ENCODE results near the gene POLR2L. TPM values are rescaled to one million over a fixed set of nuclear protein-coding genes. Genes with fewer than 3 reads are reported as not detected.

The POLR2L gene
- total RNA-seq, 1 donor from 2014 or later: 106 TPM

DNA sequence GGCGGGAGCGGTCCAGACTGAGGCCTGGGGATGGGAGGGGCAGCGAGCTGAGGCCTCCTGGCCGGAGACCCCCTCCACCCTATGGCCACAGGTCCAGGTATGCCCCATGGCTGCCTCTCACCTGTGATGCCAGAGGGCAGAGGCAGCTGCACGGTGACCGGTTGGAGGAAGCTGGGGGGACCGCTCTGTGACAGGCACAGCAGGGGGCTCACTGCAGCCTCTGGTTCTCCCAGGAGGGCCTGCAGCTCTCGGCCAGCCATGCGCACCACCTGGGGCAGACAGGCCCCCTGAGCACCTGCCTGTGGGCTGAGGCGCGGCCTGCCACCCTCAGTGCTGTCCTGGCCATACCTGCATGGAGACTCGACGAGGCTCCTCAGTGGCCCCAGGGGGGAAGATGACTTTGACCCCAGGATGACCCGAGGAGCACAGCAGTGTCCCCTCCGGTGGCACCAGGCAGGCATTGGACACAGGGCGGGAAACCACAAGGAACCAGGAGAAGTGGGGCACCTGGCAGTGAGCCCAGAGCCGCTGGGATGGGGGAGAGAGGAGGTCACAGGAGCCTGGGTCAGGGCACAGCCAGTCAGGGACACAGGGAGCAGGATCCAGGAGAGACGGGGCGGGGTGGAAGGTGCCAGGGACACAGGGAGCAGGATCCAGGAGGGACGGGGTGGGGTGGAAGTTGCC is 41.1 kb downstream of the POLR2L start:
- Mint-ChIP-seq H3K27me3 (no peaks in the 10 kb centered on the region), H3K9me3 (no peaks in the 10 kb centered on the region), H3K4me3 (peak overlapping the region; percentile 20), H3K4me1 (ENCODE audit: unreplicated experiment) (peaks cover 3% of the 10 kb centered on the region), H3K27ac (no peak overlapping the region), H3K36me3 (no peaks in the 10 kb centered on the region)
- DNase-seq (ENCODE audit: extremely low spot score, unreplicated experiment): no peak
- TF ChIP-seq, protein P1, sequence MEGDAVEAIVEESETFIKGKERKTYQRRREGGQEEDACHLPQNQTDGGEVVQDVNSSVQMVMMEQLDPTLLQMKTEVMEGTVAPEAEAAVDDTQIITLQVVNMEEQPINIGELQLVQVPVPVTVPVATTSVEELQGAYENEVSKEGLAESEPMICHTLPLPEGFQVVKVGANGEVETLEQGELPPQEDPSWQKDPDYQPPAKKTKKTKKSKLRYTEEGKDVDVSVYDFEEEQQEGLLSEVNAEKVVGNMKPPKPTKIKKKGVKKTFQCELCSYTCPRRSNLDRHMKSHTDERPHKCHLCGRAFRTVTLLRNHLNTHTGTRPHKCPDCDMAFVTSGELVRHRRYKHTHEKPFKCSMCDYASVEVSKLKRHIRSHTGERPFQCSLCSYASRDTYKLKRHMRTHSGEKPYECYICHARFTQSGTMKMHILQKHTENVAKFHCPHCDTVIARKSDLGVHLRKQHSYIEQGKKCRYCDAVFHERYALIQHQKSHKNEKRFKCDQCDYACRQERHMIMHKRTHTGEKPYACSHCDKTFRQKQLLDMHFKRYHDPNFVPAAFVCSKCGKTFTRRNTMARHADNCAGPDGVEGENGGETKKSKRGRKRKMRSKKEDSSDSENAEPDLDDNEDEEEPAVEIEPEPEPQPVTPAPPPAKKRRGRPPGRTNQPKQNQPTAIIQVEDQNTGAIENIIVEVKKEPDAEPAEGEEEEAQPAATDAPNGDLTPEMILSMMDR (conservative IDR thresholded peaks at IDR 0.05): no peak

DNA sequence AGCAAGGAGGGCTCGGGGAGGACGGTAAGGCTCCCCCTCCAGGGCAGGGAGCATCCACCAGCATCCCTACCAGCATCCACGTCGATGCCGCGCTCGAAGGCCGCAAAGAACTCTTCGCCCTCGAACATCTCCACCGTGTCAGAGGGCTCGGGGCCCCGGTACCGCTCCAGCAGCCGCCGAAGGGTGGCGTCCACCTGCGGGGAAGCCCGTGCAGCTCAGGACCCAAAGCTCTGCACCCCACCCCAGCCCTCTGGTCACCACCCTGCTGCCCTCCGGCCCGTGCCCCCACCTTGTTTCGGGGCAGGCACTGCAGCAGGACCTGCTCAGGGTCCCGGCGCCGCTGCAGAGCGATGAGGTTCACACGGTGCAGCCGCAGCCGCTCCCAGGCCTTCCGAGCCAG is 41.9 kb downstream of the POLR2L start:
- H3K27me3 Mint-ChIP-seq: no peaks in the 10 kb centered on the region
- no peak overlapping the region for H3K4me3 Mint-ChIP-seq
- DNase-seq (ENCODE audit: extremely low spot score, unreplicated experiment): no peak
- H3K36me3 Mint-ChIP-seq: no peaks in the 10 kb centered on the region
- no peak overlapping the region for H3K27ac Mint-ChIP-seq
- peaks cover 8% of the 10 kb centered on the region for H3K4me1 Mint-ChIP-seq (ENCODE audit: unreplicated experiment)
- H3K9me3 Mint-ChIP-seq: no peaks in the 10 kb centered on the region
- TF ChIP-seq, protein P1 (conservative IDR thresholded peaks at IDR 0.05): no peak

DNA sequence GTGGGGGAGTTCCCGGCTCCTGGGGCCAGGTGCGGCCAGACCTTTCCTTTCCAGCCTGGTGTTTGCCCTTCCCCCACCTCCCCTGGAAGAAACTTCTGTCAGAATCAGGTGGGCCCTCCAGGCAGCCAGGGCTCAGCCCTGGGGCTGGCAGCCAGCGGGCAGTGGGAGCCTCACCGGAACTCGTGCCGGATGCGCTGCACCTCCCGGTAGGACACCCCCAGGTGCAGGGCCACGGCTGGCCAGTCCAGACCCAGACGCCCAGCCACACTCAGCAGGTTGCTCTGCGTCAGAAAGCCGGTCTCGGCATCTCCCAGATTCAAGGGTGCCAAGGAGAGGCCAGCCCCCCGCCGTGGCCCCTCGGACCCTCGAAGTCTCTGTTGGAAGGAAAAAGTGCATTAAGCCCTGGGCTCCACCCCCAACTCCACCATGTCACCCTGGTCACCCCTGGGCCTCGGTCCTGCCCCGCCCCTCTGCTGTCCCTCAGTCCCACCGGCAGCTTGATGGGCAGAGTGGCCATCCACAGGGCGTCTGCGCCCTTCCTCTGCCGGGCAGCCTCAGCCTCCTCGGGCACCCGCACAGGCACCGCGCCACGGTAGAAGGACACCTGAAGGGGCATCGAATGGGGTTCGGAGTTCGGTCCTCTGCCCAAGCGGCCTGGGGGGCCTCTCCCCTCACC is 42.5 kb downstream of the POLR2L start:
- Mint-ChIP-seq H3K27me3 (no peaks in the 10 kb centered on the region), H3K36me3 (no peaks in the 10 kb centered on the region), H3K4me3 (peak overlapping the region; percentile 31), H3K4me1 (ENCODE audit: unreplicated experiment) (peaks cover 8% of the 10 kb centered on the region), H3K9me3 (no peaks in the 10 kb centered on the region), H3K27ac (no peak overlapping the region)
- no peak for DNase-seq (ENCODE audit: extremely low spot score, unreplicated experiment)
- TF ChIP-seq, protein P1 (conservative IDR thresholded peaks at IDR 0.05): no peak

DNA sequence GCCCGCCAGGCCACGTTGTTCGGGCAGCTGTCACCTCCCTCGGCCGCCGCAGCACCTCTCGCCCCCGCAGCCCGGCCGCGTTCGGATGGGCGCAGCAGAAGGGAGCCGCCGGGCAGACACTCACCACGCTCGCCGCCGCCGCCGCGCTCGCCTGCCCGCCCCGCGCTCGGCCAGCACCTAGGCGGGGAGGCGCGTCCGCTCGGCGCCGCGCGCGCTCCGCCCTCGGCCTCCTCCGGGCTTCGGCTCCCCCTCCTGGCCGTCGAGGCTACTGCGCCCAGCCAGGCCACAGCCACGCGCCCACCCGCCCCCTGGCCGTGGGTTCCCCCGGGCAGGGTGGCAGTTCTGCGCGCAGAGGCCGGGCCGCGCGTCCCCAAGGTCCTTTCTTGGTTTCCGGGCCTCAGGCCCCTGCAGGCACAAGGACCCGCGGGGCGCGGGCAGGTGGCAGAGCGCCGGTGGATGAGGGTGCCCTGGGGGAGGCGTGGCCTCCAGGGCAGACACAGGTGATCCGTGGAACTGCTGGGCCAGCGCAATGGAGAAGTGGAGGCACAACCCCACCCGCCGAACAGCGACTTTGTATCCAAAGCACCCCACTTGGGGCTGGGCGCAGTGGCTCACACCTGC is 44.1 kb downstream of the POLR2L start, which contains the start of gene SLC25A22:
Gene SLC25A22, minus strand, starts transcription at position 189 of the 621 bp plus-strand sequence. CDS start 3,275 bp downstream, outside the sequence.
- TF ChIP-seq, protein P1 (conservative IDR thresholded peaks at IDR 0.05): peak; percentile 86
- Mint-ChIP-seq H3K27me3 (no peaks in the 10 kb centered on the region), H3K4me1 (ENCODE audit: unreplicated experiment) (peaks cover 8% of the 10 kb centered on the region), H3K36me3 (no peaks in the 10 kb centered on the region), H3K9me3 (no peaks in the 10 kb centered on the region), H3K4me3 (peak within 1 kb of the TSS; percentile 91), H3K27ac (peak within 1 kb of the TSS; percentile 84)
- peak; percentile 93 for DNase-seq (ENCODE audit: extremely low spot score, unreplicated experiment)

DNA sequence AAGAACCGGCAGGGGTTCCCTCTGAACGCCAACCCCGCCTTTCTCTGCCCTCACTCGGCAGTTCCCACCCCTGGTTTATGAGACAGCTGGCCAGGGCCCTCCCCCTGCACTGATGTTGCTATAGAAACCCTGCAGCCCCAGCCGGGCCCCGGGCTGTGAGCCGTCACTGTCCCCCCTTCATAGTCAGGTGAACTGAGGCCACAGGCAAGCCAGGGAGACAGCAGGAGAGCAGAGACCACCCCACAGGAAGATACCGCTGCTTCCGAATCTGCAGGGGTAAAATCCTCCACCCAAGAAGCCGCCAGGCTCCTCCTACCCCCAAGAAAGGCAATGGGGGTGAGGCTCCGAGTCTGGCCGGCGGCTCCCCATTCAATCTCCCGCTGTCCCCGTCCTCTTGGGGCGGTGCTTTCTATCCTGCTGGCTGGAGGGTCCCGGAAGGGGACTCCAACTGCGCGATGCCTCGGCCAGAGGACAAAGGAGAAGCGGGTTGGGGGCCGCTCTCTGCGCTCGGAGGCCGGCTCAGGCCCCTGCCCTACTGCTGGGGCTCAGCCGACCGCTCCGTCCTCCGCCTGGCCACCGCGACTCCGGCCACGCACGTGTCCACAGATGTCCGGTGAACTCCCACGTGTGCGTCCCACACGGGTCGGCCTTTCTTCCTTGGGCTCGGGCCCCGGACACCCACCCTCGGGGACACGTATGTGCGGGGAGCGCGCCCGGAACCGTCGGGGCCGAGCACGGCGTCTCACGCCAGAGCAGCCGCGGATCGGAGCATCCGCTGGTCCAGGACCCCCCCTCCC is 44.8 kb downstream of the POLR2L start:
- H3K27ac Mint-ChIP-seq: peak overlapping the region; percentile 84
- TF ChIP-seq, protein P1 (conservative IDR thresholded peaks at IDR 0.05): no peak
- no peaks in the 10 kb centered on the region for H3K36me3 Mint-ChIP-seq
- no peak for DNase-seq (ENCODE audit: extremely low spot score, unreplicated experiment)
- no peaks in the 10 kb centered on the region for H3K27me3 Mint-ChIP-seq
- H3K4me1 Mint-ChIP-seq (ENCODE audit: unreplicated experiment): peaks cover 8% of the 10 kb centered on the region
- H3K9me3 Mint-ChIP-seq: no peaks in the 10 kb centered on the region
- H3K4me3 Mint-ChIP-seq: peak overlapping the region; percentile 91

Measured in type B pancreatic cell (in vitro differentiated cells).